Motor neuron (in vitro differentiated cells): ENCODE results near the gene DENND1A. TPM values are rescaled to one million over a fixed set of nuclear protein-coding genes. Genes with fewer than 3 reads are reported as not detected.

Experiments
- ATAC-seq, 8 experiments: fragments of 200-7000 bp; cut with Tn5 transposase; replicated peaks in 6 of 8; 2 replicates each; pipeline ENCODE4 v1.8.0; 2021; ENCODE audit warnings: mild to moderate bottlenecking in 8 of 8, moderate library complexity in 8 of 8
- H3K27ac ChIP-seq, 2 donors: fragments of 250-450 bp; sonication (Bioruptor Pico); 2 replicates each; pipeline ENCODE4 v1.9.0; 2021; ENCODE audit warnings: antibody characterized with exemption in 2 of 2, mild to moderate bottlenecking in 2 of 2, moderate library complexity in 1 of 2
- H3K4me1 ChIP-seq, 2 donors: fragments of 250-450 bp; sonication (Bioruptor Pico); replicated peaks in 1 of 2; 2 replicates each; pipeline ENCODE4 v1.6.1; 2021; ENCODE audit warnings: antibody characterized with exemption in 2 of 2, mild to moderate bottlenecking in 2 of 2, moderate library complexity in 1 of 2
- H3K4me3 ChIP-seq, 5 donors: fragments of 250-450 bp; sonication (Bioruptor Pico); 2 replicates each; pipeline ENCODE4 v1.9.0; 2021; ENCODE audit warnings: antibody characterized with exemption in 5 of 5, mild to moderate bottlenecking in 5 of 5, moderate library complexity in 4 of 5
- WGBS, 10 experiments: fragments of 450-650 bp; shearing (Covaris generic); methylation state at CpG; one replicate each; pipeline ENCODE4 v1.0.0; 2022; 5-methylcytosine and 5-hydroxymethylcytosine counted together
- in situ Hi-C, 9 experiments: fragments of 400-800 bp; cut with MboI; loops; one replicate each; pipeline ENCODE4 v1.15.0; 2021; ENCODE audit warnings: low sequenced_read_pairs in 9 of 9, low pct_unique_long_range_greater_than_20kb in 2 of 9; ENCODE audit not compliant: unreplicated experiment in 9 of 9
- total RNA-seq, 8 experiments: library from RNA; unstranded; fragments of 300-600 nt; gene quantifications; 2 replicates each; pipeline versions ENCODE4 v1.2.3 to v1.2.4, GENCODE V29; 2022

The DENND1A gene
- total RNA-seq, 8 experiments from 2014 or later = 9.2 to 27.8 (median 13.8) TPM

DNA sequence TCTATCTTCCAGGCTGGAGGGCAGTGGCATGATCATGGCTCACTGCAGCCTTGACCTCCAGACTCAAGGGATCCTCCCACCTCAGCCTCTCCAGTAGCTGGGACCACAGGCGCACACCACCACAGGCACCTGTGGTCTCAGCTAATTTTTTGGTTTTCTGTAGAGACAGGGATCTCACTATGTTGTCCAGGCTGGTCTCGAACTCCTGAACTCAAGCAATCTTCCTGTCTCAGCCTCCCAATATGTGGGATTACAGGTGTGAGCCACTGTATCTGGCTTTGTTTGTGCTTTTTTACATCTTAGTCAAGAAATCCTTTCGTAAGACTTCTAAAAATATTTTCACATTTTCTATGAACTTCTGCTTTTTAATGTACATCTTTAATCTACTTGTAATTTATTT, 116.9 kb downstream of the DENND1A start:
- in situ Hi-C loops = no loop called here
- Histone ChIP-seq H3K27ac (no peak overlapping the region), H3K4me1 (no peaks in the 10 kb centered on the region), H3K4me3 (no peak overlapping the region)
- ATAC-seq = no peak
- WGBS, 10 experiments = 96 to 100% (median 100%) methylated on average over 1 to 3 of the region's 3 CpGs; no CpG with 5 or more reads in 2 of the 10 experiments

DNA sequence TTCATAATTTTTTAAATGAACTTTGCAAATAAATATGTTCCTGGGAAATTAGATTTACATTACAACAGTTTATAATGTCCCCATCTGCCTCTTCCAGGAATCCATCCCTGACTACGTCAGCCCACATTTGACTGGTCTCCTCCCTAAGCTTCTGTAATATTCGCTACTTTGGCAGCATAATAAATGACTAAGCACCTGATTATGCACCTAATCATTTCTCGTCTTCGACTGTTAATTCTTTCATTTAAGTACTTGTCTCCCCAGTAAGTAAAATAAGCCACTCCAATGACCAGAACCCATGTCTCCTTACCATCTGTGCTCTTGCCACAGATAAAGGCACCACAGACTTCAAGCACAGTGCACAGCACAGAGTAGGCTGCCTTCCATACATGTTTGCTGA, 122.7 kb downstream of the DENND1A start:
- peak in 2 of 8 experiments; percentile 59 to 79 for ATAC-seq
- in situ Hi-C loops = no loop called here
- WGBS, 10 experiments = 51 to 93% (median 69%) methylated on average over 1 to 4 of the region's 4 CpGs
- H3K27ac ChIP-seq = no peak overlapping the region
- H3K4me3 ChIP-seq = no peak overlapping the region
- H3K4me1 ChIP-seq = no peaks in the 10 kb centered on the region

DNA sequence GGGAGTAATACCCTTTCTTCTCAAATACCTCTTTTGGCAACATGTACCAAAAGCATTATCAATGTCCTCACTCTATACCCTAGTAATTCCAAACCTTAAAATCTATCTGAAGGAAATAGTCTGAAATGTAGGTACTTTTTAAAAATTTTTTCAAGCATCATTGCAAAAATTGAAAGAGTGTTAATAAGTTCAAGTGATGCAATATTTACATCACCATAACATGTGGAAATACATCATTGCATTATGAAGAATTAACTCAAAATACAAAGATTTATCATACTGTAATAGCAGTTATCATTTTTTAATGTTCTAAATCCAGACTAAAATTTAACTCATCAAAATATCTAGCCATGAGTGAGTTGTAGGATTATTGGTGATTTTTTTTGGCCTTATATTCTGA, 123.1 kb downstream of the DENND1A start:
- H3K4me1 ChIP-seq = no peaks in the 10 kb centered on the region
- ATAC-seq = no peak
- in situ Hi-C loops = no loop called here

DNA sequence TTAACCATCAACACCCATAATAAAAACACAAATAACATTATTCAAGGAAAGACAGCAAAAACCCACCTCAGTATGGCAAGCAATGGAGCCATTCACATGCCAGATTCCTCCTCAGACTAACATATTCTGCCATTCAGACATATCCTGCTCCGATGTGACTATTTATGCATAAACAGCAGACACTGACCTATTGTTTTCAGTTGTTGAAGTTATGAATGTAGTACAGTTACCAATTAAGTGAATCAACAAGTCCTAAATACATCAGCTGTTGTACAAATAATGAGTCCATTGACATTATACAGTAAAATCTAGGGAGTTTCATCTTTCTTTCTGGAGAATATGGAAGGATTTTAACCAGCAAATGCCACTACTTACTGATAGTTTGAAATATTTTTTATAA, 131.7 kb downstream of the DENND1A start:
- in situ Hi-C loops = no loop called here

More for the DNA sequence above, 123.1 kb downstream of the DENND1A start:
- Histone ChIP-seq H3K4me3 (no peak overlapping the region), H3K27ac (no peak overlapping the region)

DNA sequence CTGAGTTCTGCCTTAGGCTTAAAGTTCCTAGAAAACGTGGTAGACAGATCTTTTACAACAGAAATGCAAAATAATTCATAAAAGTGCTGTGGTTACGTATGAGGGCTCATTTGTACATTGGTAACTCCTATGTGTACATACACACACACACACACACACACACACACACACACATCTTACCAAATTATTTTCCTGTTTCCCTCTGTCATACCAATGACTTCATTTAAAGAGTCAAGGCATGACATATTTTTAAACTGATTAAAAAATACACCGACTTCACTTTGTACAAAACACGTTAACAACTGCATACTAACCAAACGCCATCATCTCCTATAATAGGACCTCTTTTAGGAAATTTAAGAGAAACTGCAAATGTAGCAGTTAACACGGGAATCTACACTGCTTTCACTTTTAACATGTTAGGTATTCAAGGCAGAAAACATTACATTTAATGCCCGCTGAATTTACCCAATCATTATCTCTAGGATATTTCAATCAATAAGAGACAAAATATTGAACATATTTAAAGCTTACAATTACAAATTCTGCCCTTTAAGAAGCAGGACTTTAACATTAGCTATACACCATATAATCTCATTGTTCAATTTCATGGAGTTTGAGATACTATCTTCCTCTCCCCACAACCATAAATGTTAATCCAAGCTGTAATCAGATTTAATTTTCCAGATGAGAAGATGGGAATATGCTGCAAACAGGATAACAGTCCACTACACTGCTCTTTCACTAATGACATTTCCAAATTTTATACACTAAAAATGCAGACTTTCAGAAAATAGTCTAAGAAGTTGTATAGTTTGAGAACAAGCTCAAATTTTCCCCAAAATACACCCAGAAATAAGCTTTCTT, 133.1 kb downstream of the DENND1A start:
- Histone ChIP-seq H3K27ac (no peak overlapping the region), H3K4me1 (peaks cover 0 to 5% of the 10 kb centered on the region in 2 donors), H3K4me3 (no peak overlapping the region)
- in situ Hi-C loops = no loop called here
- peak in 2 of 8 experiments; percentile 44 to 85 for ATAC-seq
- 40 to 100% (median 88%) methylated on average over 1 to 6 of the region's 7 CpGs; no CpG with 5 or more reads in 1 of the 10 experiments for WGBS, 10 experiments

More for the DNA sequence above, 131.7 kb downstream of the DENND1A start:
- Histone ChIP-seq H3K27ac (no peak overlapping the region), H3K4me1 (no peaks in the 10 kb centered on the region), H3K4me3 (no peak overlapping the region)
- 40 to 100% (median 86%) methylated on average over 1 of the region's 1 CpG; no CpG with 5 or more reads in 3 of the 10 experiments for WGBS, 10 experiments
- ATAC-seq = peak in 1 of 8 experiments; percentile 54

DNA sequence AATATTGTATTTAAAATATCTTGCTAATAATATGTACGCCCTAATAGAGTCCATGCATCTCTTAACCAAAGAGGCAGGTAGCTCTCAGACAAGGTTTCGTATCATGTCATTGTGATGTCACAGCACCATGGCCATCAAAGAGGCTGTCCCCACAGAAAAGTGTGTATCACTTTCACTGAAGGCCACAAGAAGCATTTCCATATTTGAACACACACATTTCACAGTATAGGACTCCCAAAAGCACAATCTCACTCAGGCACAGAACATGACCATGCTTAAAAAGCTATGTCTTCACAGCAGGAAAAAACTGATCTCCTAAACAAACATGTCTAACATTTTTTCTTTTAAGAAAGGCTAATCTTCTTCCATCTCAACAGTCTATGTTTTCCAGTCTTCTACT, 133.8 kb downstream of the DENND1A start:
- Histone ChIP-seq H3K27ac (no peak overlapping the region), H3K4me3 (no peak overlapping the region), H3K4me1 (peaks cover 0 to 5% of the 10 kb centered on the region in 2 donors)
- in situ Hi-C loops = no loop called here
- ATAC-seq = peak in 1 of 8 experiments; percentile 51
- 89 to 100% (median 97%) methylated on average over 1 to 2 of the region's 2 CpGs; no CpG with 5 or more reads in 4 of the 10 experiments for WGBS, 10 experiments

DNA sequence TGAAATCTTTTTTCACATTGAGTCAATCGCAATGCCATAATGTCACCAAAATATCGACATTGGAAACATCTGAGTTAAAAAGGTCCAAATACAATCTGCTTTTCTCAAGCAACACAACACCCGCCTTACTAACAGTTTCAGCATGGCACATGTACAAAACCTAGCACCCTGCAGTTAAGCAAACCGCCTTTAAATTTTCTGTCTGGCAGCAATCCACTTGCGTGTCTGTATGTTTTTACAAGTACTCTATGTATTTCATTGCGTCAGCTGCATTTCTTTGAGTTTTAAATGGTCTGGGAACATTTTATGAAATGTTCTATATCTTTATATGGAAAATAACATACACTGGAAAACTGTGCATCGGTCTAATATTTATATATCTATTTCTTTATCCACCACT, 134.6 kb downstream of the DENND1A start:
- H3K27ac ChIP-seq = no peak overlapping the region
- 85 to 100% (median 92%) methylated on average over 1 to 7 of the region's 7 CpGs for WGBS, 10 experiments
- peaks cover 0 to 5% of the 10 kb centered on the region in 2 donors for H3K4me1 ChIP-seq
- ATAC-seq = no peak
- in situ Hi-C loops = no loop called here
- no peak overlapping the region for H3K4me3 ChIP-seq

DNA sequence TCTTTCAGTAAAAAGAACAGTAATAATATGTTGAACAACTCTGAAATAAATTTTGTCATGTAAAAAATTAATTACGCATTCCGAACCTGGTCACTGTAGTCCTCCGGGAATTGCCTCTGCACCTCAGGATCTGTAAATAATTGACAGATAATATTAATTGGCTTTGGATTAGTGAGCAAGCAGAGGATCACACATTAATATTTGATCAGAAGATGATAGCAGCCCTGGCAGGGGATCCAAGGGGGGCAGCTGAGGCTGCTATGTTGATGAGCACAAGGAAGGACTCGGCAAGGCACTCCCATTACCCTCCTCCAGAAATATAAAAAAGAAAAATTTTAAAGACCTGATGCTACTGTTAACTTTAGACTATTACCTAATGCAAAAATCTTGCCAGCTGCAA, 137.4 kb downstream of the DENND1A start:
- WGBS, 10 experiments = 81 to 100% (median 94%) methylated on average over 1 to 4 of the region's 4 CpGs
- in situ Hi-C loops = no loop called here

DNA sequence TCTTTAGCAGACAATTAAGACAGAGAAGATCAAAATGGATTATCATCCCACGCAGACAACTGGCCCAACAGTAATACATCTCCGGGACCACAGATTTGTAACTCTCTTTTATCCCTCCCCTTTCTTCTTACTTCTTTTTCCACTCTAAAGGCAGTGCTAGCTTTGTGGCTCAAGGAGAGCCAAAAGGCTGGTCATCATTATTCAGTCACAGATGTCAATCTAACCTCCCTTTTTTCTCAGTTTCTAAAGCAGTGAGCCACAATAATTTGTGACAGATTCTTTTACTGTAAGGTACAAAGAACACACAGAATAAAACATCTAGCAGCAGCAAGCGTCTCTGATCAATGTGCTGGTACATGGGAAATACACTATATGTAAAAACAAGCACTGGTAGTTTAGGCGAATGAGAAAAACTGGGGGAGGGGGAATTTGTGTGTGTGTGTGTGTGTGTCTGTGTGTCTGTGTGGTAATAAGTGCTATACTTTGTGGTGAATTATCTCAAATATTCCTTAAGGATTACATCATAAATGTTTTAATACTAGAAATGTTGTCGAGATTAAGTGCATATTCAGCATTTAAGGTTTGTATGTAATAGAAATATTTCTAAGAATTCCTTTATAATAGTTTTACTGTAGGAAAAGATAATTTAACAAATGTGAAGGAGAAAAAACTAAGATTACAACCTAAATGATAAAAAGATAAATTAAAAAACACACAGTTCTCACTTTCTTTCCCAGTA, 140.2 kb downstream of the DENND1A start:
- ATAC-seq = peak in 4 of 8 experiments; percentile 17 to 53 (median 43)
- H3K4me3 ChIP-seq = no peak overlapping the region
- H3K27ac ChIP-seq = no peak overlapping the region
- peaks cover 5 to 16% of the 10 kb centered on the region in 2 donors for H3K4me1 ChIP-seq
- in situ Hi-C loops = no loop called here
- WGBS, 10 experiments = 40 to 100% (median 76%) methylated on average over 2 to 5 of the region's 5 CpGs

More for the DNA sequence above, 137.4 kb downstream of the DENND1A start:
- Histone ChIP-seq H3K27ac (no peak overlapping the region), H3K4me3 (no peak overlapping the region), H3K4me1 (peaks cover 5 to 16% of the 10 kb centered on the region in 2 donors)
- ATAC-seq = no peak

DNA sequence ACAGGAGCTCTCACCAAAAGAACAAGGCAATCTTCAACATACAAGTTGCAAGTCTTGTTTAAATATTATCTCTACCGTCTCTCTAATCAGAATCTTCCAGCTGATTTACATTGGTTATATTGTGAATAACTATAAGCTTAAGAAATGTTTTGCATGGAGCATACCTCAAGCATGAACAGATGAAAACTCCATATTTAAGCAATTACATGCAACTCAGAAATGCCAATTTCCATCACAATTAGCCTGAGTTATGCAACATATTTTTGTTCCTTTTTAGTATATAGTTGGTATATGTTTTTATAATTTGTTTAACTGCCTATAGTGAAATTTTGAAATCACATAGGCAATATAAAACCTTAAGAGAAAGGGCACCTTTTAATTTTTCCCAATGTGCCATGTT, 142.5 kb downstream of the DENND1A start:
- in situ Hi-C loops = no loop called here
- 0 to 100% (median 55%) methylated on average over 1 of the region's 1 CpG; no CpG with 5 or more reads in 2 of the 10 experiments for WGBS, 10 experiments
- H3K4me1 ChIP-seq = peaks cover 5 to 13% of the 10 kb centered on the region in 2 donors
- H3K27ac ChIP-seq = no peak overlapping the region
- no peak for ATAC-seq
- H3K4me3 ChIP-seq = no peak overlapping the region

DNA sequence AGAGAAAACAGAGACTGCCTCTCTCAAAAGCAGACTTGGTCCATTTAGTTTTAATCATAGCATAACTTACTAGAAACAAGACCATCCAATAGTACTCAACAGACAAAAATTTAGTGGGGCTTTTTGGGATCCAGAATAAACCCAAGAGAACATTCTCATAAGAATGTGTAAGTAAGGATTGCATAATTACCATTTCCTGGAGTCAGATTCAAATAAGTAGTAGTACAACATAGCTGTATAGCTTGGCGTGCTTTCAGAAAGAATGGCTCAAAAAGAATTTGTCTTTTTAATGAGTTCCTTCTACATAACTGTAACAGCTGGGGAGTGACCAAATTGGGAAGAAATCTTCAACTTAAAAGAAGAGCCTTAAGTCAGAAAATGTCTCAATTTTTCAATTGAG, 145.4 kb downstream of the DENND1A start:
- no peak for ATAC-seq
- peaks cover under 1 to 9% of the 10 kb centered on the region in 2 donors for H3K4me1 ChIP-seq
- no peak overlapping the region for H3K27ac ChIP-seq
- in situ Hi-C loops = no loop called here
- WGBS, 10 experiments = 75 to 100% (median 100%) methylated on average over 1 of the region's 1 CpG; no CpG with 5 or more reads in 1 of the 10 experiments
- H3K4me3 ChIP-seq = no peak overlapping the region

DNA sequence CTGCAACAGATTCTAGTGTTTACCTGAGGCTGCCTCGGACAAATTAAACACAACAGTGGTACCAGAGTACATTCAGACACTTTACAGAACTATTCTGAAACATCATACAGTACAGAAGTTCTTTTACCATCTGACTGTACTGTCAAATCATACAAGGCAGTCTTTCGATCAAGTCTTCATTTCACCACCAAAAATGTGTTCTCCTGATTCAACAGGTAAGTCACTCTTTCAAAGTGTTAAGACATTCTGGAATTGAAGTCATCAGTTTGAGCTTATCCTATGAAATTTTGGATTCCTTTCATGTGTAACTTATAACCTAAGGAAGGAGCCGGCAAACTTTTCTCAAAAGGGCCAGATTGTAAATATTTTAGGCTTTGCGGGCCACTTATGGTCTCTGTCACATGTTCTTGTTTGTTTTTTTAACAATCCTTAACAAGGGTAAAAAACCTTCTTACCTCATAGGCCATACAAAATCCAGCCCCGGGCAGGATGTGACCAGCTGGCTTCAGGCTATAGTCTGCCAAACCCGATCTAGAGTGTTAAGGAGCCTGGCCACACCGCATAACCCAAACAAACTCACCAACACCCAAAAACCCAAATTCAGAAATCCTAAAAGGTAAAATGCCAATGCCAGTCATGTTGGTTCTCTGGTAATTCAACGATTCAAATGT, 151.6 kb downstream of the DENND1A start:
- in situ Hi-C loops = no loop called here
- no peak for ATAC-seq
- 79 to 100% (median 91%) methylated on average over 2 to 8 of the region's 8 CpGs for WGBS, 10 experiments
- no peak overlapping the region for H3K27ac ChIP-seq
- peaks cover 0 to 17% of the 10 kb centered on the region in 2 donors for H3K4me1 ChIP-seq
- no peak overlapping the region for H3K4me3 ChIP-seq
